Measurements from ENCODE around the gene CFAP298.
"Not testable (repeated sequence)": the region's sequence is repeated elsewhere in the genome, so short reads cannot be mapped to it uniquely, and the experiment has no call there.

The CFAP298 gene

GRCh38 chr21:32565856-32566465 is 46.2 kb downstream of the CFAP298 start:
- no peak for DNase-seq

DNA sequence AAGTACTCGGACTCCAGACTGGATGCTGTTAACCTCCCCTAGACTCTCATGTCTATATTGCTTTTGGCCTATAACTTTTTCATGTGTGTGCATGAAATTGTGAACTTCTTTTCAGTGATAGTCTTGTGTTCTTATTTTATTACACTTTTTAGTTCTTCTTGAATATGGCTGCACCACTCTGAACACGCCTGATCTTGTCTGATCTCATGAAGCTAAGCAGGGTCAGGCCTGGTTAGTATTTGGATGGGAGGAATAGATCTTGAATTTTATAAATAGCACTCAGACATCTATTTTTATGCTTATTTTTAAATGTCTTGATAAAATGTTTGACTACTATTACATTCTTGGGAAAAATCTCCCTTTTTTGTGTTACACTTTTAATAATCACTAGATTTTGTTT is 49.3 kb downstream of the CFAP298 start:
- DNase-seq = no peak

DNA sequence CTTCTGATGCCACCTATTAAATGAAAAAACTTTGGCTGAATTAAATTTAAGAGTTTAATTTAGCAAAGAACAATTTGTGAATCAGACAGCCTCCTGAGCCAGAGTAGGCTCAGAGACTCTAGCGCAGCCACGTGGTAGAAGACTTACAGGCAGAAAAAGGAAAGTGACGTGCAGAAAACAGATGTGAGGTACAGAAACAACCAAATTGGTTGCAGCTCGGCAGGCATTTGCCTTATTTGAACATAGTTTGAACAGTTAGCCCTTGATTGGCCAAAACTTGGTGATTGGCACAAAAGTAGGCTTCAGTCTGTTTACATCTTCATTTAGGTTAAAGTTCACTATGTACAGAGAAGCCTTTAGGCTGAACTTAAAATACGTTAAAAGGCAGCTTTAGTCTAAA is 49.8 kb downstream of the CFAP298 start:
- no peak for DNase-seq

DNA sequence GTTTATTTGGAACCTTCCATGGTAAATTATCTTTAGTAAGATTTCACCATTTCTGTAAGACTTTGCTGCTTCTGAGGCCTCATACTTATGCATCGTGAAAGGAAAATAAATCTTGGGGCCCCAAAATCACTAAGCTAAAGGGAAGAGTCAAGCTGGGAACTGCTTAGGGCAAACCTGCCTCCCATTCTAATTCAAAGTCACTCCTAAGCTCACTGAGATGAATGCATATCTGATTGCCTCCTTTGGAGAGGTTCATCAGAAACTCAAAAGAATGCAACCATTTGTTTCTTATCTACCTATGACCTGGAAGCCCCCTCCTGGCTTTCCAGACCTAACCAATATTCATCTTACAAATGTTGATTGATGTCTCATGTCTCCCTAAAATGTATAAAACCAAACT is 50.7 kb downstream of the CFAP298 start:
- DNase-seq = not testable (repeated sequence)

DNA sequence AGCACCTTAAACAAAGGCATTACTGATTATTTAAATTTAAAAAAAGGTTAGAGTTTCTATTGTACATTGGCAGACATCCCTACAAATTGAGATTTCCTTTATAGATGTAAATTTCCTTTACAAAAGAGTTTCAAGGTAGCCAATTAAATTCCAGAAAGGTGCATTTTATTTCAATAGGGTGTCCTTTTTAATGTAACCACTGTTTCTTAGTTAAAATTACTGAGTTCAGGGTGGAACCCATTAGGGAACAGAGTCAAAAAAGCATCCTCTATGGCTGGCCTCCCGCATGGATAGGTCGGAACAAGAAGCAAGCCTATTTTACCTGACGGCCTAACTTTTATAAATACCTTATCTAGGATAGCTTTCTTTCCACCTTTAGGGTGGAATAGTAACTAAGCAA is 51.3 kb downstream of the CFAP298 start:
- no peak for DNase-seq

DNA sequence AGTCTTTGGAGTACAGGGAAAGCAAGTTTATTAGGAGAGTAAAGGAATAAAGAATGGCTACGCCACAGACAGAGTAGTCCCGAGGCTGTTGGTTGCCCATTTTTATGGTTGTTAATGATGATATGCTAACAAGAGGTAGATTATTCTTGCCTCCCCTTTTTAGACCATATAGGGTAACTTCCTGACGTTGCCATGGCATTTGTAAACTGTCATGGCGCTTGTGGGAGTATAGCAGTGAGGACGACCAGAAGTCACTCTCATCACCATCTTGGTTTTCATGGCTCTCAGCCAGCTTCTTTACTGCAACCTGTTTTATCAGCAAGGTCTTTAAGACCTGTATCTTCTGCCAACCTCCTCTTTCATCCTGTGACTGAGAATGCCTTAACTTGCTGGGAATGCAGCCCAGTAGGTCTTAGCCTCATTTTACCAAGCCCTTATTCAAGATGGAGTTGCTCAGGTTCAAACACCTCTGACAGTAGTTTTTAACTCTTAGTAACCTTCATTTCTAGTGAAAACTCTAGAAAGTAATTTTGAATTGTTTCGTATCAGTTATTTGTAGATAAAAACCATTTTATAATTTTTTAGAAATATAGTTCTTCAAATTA is 53.1 kb downstream of the CFAP298 start:
- DNase-seq = no peak

GRCh38 chr21:32558106-32558505 is 54.1 kb downstream of the CFAP298 start:
- no peak for DNase-seq

- no peak for DNase-seq
These were observed 57.1 kb downstream of the CFAP298 start for GRCh38 chr21:32554832-32555638.

GRCh38 chr21:32549886-32550285 is 62.3 kb downstream of the CFAP298 start:
- no peak for DNase-seq

DNA sequence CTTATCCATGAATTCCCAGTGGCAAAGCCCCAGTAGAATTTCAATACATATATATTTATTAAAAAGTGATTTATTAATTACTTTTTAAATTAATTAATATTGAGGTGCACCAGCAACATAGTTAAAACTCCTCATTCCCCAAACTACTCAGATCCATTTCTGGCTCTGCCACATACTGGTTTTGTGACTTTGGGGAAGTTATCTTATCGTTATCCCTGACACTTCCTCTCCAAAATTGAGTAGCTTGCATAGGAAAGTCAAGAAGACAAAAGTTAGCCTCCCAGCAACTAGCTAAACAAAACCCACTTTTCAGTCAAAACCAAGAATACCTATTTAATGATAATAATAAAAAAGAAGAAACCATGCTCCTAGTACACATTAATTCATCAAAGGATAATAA is 62.7 kb downstream of the CFAP298 start:
- DNase-seq = no peak
